ENCODE results near the gene TM6SF1.

GRCh38 chr15:83118968-83119367, 11.5 kb downstream of the TM6SF1 start:
- TF ChIP-seq CTCF (IDR thresholded peaks at IDR 0.05) (no peak), POLR2A (IDR thresholded peaks at IDR 0.05) (no peak)

All from heart left ventricle (tissue), 13 donors.